ENCODE measurements around the gene ZBTB17.
"Not testable (repeated sequence)": the region's sequence is repeated elsewhere in the genome, so short reads cannot be mapped to it uniquely, and the experiment has no call there.

The ZBTB17 gene

GRCh38 chr1:15896841-15897610 lies 78.9 kb downstream of the ZBTB17 start:
- DNase-seq (ENCODE audit: low spot score), result not testable (repeated sequence)

GRCh38 chr1:15895233-15895632 lies 80.7 kb downstream of the ZBTB17 start:
- DNase-seq (ENCODE audit: low spot score), result no peak

- not testable (repeated sequence) for DNase-seq (ENCODE audit: low spot score)
Measured at GRCh38 chr1:15892857-15893599, 82.9 kb downstream of the ZBTB17 start.
